SK-N-SH (cell line): ENCODE measurements around the gene EMC7. TPM values are rescaled to one million over a fixed set of nuclear protein-coding genes. Genes with fewer than 3 reads are reported as not detected.

ENCODE experiments used
- CTCF ChIA-PET: fragments of 300-600, 350-600 bp; formaldehyde crosslinking; extraction: SDS; loops from one replicate; lab custom pipeline; 2021; lab: Yijun Ruan, JAX
- POLR2A ChIA-PET: fragments of 350-600 bp; sonication (Branson Sonifier 250); formaldehyde crosslinking; extraction: SDS; loops from one replicate; lab custom pipeline; 2020; ENCODE audit warnings: antibody characterized with exemption, inconsistent platforms; lab: Yijun Ruan, JAX
- DNase-seq: peaks from one replicate; pipeline ENCODE4 v3.0.0; 2012
- H2AFZ ChIP-seq: fragments of 200-600 bp; sonication (generic); 2 replicates; pipeline ENCODE4 v1.8.1; 2016; ENCODE audit warnings: antibody characterized with exemption, mild to moderate bottlenecking, low read depth
- H3F3A ChIP-seq: fragments of 200-600 bp; sonication (generic); replicated peaks from 2 replicates; pipeline ENCODE3; 2016; ENCODE audit warnings: antibody characterized with exemption, mild to moderate bottlenecking; ENCODE audit not compliant: insufficient read depth
- H3K27ac ChIP-seq, 2 experiments: fragments of 200-500 bp in 1 of 2; fragments of 200-600 bp in 1 of 2; sonication (Bioruptor generic) in 1 of 2; sonication (generic), shearing (Covaris generic) in 1 of 2; 2 replicates each; pipeline versions ENCODE4 v1.5.1 to v1.6.1; 2014 to 2016; ENCODE audit warnings: low read depth in 2 of 2, inconsistent platforms in 1 of 2, low read length in 1 of 2, mild to moderate bottlenecking in 1 of 2, mixed read lengths in 1 of 2
- H3K27me3 ChIP-seq: fragments of 200-600 bp; sonication (generic), shearing (Covaris generic); 2 replicates; pipeline ENCODE4 v1.6.1; 2016; ENCODE audit warnings: mixed run types; ENCODE audit not compliant: insufficient read depth
- H3K36me3 ChIP-seq, 2 experiments: fragments of 200-500 bp in 1 of 2; fragments of 200-600 bp in 1 of 2; sonication (Bioruptor generic) in 1 of 2; sonication (generic) in 1 of 2; replicated peaks in 1 of 2; 2 replicates each; pipeline versions ENCODE3 to v1.5.1; 2014 to 2016; ENCODE audit warnings: low read length in 1 of 2, mild to moderate bottlenecking in 1 of 2; ENCODE audit not compliant: insufficient read depth in 2 of 2, control insufficient read depth in 1 of 2
- H3K4me1 ChIP-seq, 2 experiments: fragments of 200-500 bp in 1 of 2; fragments of 200-600 bp in 1 of 2; sonication (Bioruptor generic) in 1 of 2; sonication (generic), shearing (Covaris generic) in 1 of 2; 2 replicates each; pipeline versions ENCODE4 v1.5.1 to v1.6.1; 2014 to 2016; ENCODE audit warnings: low read depth in 1 of 2, low read length in 1 of 2, mixed run types in 1 of 2; ENCODE audit not compliant: insufficient read depth in 2 of 2, control insufficient read depth in 1 of 2
- H3K4me2 ChIP-seq: fragments of 200-600 bp; sonication (generic), shearing (Covaris generic); 2 replicates; pipeline ENCODE4 v1.6.1; 2017; ENCODE audit warnings: mixed run types
- H3K4me3 ChIP-seq, 2 experiments: fragments of 200-500 bp in 1 of 2; fragments of 200-600 bp in 1 of 2; sonication (Bioruptor generic) in 1 of 2; sonication (generic), shearing (Covaris generic) in 1 of 2; 2 replicates each; pipeline versions ENCODE4 v1.5.1 to v1.8.1; 2014 to 2016; ENCODE audit warnings: low read depth in 2 of 2, inconsistent platforms in 1 of 2, low read length in 1 of 2, mild to moderate bottlenecking in 1 of 2, mixed read lengths in 1 of 2, moderate library complexity in 1 of 2
- H3K79me2 ChIP-seq: fragments of 200-600 bp; sonication (generic); 2 replicates; pipeline ENCODE4 v1.8.1; 2017; ENCODE audit warnings: mild to moderate bottlenecking; ENCODE audit not compliant: insufficient read depth
- H3K9ac ChIP-seq: fragments of 200-600 bp; sonication (generic); 2 replicates; pipeline ENCODE4 v1.6.1; 2017; ENCODE audit warnings: mixed run types
- H3K9me2 ChIP-seq: fragments of 200-600 bp; sonication (generic); 2 replicates; pipeline ENCODE4 v1.6.1; 2017; ENCODE audit warnings: mixed run types
- H3K9me3 ChIP-seq: fragments of 200-600 bp; sonication (generic); 2 replicates; pipeline ENCODE4 v1.6.1; 2017; ENCODE audit warnings: mixed run types, mild to moderate bottlenecking, moderate library complexity
- H4K20me1 ChIP-seq: fragments of 200-600 bp; sonication (generic); 2 replicates; pipeline ENCODE4 v1.6.1; 2017; ENCODE audit warnings: mild to moderate bottlenecking, mixed run types; ENCODE audit not compliant: insufficient read depth
- GATA2 ChIP-seq: sonication (generic); formaldehyde crosslinking; IDR thresholded peaks from 2 replicates; pipeline ENCODE4 v1.5.0; 2020; ENCODE audit warnings: mild to moderate bottlenecking, missing genetic modification reagents
- MEF2A ChIP-seq: IDR thresholded peaks from 2 replicates; pipeline ENCODE4 v1.4.0; 2012; ENCODE audit warnings: low read depth, borderline replicate concordance
- TAF1 ChIP-seq: IDR thresholded peaks from 2 replicates; pipeline ENCODE4 v1.6.1; 2012; ENCODE audit warnings: low read depth, mild to moderate bottlenecking, low read length, moderate library complexity, borderline replicate concordance
- WGBS: methylation state at CpG from one replicate; pipeline ENCODE4 v1.1.6; 2017; ENCODE audit warnings: low lambda C conversion rate; 5-methylcytosine and 5-hydroxymethylcytosine counted together
- polyA plus RNA-seq, 3 experiments: library from polyadenylated mRNA; depleted of rRNA; stranded (reverse); fragments of >200 nt; gene quantifications; 2 replicates each; pipeline ENCODE4 v1.2.3, GENCODE V29; 2012
- TF ChIP-seq, protein P1 (sequence below): IDR thresholded peaks from 2 replicates; pipeline ENCODE4 v1.4.0; 2012; ENCODE audit warnings: low read depth, borderline replicate concordance
- TF ChIP-seq, protein P2 (sequence below): IDR thresholded peaks from 2 replicates; pipeline ENCODE4 v1.6.1; 2012; ENCODE audit warnings: mild to moderate bottlenecking, low read depth, low read length, moderate library complexity

EMC7 gene
- polyA plus RNA-seq, 1 of the 3 experiments (the other 2 are of a cell fraction): 92.3 TPM

DNA sequence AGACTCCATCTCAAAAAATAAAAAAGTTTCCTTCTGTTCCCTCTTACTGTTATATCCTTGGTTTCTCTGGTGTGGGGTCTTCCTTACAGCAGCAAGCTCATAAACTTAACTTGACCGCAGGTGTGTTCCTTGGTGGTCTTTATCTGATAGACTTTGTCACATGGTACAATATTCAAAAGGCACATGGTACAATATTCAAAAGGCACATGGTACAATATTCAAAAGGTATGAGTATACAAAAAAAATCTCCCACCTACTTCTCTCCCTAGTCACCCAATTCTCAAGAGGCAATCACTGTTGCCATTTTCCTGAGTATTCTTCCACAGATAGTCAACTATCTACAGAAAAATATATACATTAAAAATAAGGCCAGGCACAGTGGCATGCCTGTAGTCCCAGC, 4.8 kb upstream of the EMC7 start:
- POLR2A ChIA-PET: no interaction called here

DNA sequence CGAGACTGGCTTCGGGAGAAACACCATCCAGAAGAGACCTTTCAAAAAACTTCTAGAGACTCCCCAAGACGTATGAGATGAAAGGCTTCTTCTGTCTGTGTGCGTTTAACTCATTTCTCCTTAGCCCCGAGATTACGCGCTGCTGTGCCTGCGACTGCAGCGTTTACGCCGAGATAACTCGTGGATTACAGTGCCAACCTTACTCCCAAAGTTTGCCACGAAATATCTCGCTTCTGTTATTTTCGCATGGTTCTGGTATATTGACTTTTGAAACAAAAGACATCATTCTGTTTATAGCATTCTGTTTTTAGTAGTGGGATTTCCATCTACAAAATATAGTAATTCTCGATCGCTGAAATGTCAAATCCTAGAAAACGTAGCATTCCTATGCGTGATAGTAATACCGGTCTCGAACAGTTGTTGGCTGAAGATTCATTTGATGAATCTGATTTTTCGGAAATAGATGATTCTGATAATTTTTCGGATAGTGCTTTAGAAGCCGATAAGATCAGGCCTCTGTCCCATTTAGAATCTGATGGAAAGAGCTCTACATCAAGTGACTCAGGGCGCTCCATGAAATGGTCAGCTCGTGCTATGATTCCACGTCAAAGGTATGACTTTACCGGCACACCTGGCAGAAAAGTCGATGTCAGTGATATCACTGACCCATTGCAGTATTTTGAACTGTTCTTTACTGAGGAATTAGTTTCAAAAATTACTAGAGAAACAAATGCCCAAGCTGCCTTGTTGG, 688 bp upstream of the EMC7 start:
- no peak for TF ChIP-seq MEF2A
- TF ChIP-seq, protein P1, sequence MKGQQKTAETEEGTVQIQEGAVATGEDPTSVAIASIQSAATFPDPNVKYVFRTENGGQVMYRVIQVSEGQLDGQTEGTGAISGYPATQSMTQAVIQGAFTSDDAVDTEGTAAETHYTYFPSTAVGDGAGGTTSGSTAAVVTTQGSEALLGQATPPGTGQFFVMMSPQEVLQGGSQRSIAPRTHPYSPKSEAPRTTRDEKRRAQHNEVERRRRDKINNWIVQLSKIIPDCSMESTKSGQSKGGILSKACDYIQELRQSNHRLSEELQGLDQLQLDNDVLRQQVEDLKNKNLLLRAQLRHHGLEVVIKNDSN: peak; percentile 91
- WGBS: 19% methylated on average over 29 of the region's 29 CpGs

More for the DNA sequence above, 4.8 kb upstream of the EMC7 start:
- H2AFZ ChIP-seq: no peak overlapping the region
- no peak overlapping the region for H3K4me2 ChIP-seq
- no peaks in the 10 kb centered on the region for H4K20me1 ChIP-seq
- H3K4me3 ChIP-seq: no peak overlapping the region
- H3K79me2 ChIP-seq: peaks cover 11% of the 10 kb centered on the region
- TF ChIP-seq, protein P2, sequence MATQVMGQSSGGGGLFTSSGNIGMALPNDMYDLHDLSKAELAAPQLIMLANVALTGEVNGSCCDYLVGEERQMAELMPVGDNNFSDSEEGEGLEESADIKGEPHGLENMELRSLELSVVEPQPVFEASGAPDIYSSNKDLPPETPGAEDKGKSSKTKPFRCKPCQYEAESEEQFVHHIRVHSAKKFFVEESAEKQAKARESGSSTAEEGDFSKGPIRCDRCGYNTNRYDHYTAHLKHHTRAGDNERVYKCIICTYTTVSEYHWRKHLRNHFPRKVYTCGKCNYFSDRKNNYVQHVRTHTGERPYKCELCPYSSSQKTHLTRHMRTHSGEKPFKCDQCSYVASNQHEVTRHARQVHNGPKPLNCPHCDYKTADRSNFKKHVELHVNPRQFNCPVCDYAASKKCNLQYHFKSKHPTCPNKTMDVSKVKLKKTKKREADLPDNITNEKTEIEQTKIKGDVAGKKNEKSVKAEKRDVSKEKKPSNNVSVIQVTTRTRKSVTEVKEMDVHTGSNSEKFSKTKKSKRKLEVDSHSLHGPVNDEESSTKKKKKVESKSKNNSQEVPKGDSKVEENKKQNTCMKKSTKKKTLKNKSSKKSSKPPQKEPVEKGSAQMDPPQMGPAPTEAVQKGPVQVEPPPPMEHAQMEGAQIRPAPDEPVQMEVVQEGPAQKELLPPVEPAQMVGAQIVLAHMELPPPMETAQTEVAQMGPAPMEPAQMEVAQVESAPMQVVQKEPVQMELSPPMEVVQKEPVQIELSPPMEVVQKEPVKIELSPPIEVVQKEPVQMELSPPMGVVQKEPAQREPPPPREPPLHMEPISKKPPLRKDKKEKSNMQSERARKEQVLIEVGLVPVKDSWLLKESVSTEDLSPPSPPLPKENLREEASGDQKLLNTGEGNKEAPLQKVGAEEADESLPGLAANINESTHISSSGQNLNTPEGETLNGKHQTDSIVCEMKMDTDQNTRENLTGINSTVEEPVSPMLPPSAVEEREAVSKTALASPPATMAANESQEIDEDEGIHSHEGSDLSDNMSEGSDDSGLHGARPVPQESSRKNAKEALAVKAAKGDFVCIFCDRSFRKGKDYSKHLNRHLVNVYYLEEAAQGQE: no peak
- TF ChIP-seq TAF1: no peak
- no peak for TF ChIP-seq GATA2 (CRISPR knock-in tag)
- WGBS: 100% methylated on average over 1 of the region's 1 CpG
- peaks cover 7% of the 10 kb centered on the region for H3F3A ChIP-seq
- CTCF ChIA-PET: no interaction called here
- peaks cover 0 to 7% of the 10 kb centered on the region in 2 experiments; a peak in 1 of 4 replicates for H3K4me1 ChIP-seq
- no peaks in the 10 kb centered on the region for H3K27me3 ChIP-seq
- no peak for DNase-seq
- H3K9me3 ChIP-seq: no peaks in the 10 kb centered on the region
- no peak overlapping the region for H3K27ac ChIP-seq
- no peaks in the 10 kb centered on the region for H3K9me2 ChIP-seq
- no peaks in the 10 kb centered on the region for H3K36me3 ChIP-seq
- no peak overlapping the region for H3K9ac ChIP-seq

More for the DNA sequence above, 688 bp upstream of the EMC7 start:
- Histone ChIP-seq H3K4me2 (peak overlapping the region; percentile 71), H3K9me2 (no peaks in the 10 kb centered on the region), H3K27ac (peak overlapping the region; percentile 81 to 85), H3K27me3 (no peaks in the 10 kb centered on the region), H3K36me3 (no peaks in the 10 kb centered on the region), H3K79me2 (peaks cover 52% of the 10 kb centered on the region), H4K20me1 (0 out of 2 replicates have a peak, but pooled peaks cover 4% of the 10 kb centered on the region), H3F3A (peaks cover 9% of the 10 kb centered on the region), H2AFZ (peak overlapping the region; percentile 84), H3K9ac (peak overlapping the region; percentile 89), H3K4me1 (peaks cover 8 to 9% of the 10 kb centered on the region in 2 experiments), H3K4me3 (peak overlapping the region; percentile 69 to 86), H3K9me3 (no peaks in the 10 kb centered on the region)
- ChIA-PET CTCF (interaction anchor here (0.9 to 1.2 kb wide), 3 partner anchors 8 to 265 kb away, joined by 3 to 4 read pairs (median 3); partner anchors contain the start of genes KATNBL1 and LPCAT4), POLR2A (interaction anchor here (0.7 to 1.1 kb wide), 3 partner anchors 15 to 123 kb away, joined by 3 to 9 read pairs (median 4); partner anchors contain the start of gene EMC4)
- no peak for DNase-seq
